Heart right ventricle (tissue), 12 donors: Measurements from ENCODE around the gene CACNB2. TPM values are rescaled to one million over a fixed set of nuclear protein-coding genes. Genes with fewer than 3 reads are reported as not detected.

Source experiments
- polyA plus RNA-seq, 2 donors: library from polyadenylated mRNA; stranded (reverse); fragments of 200-250 nt; gene quantifications; one replicate each; pipeline ENCODE4 v1.2.3, GENCODE V29; 2013
- total RNA-seq, 10 donors: library from RNA; stranded (reverse); fragmentation: NEBNext Ultra II Directional in 3 of 10; extraction: Animal tissue kit (Norgen Biotek cat#: 25700) in 3 of 10; gene quantifications; one replicate each; pipeline versions ENCODE4 v1.2.1 to v1.2.4, GENCODE V29; 2021 to 2023
- donor health status: ischemic (EF 13 %, LVEDD 7.1; RV severe dilation, severe dysfunction).
- donor health status: healthy with polysubstance abuse.
- donor health status: DM: no; HTN: yes; CAD: no.
- donor health status: DM: no; HTN: no; CAD: no.
- donor health status: ischemic (EF 25% LVEDD 6.9; RV normal size, moderate dysfunction).
- donor health status: ischemic (EF 25% LVEDD 5.7; RV mildly dilated, moderate dysfunction).
- donor health status: healthy.
- donor health status: nonischemic (EF 11% LVEDD 7.7; RV severe dilation, severe dysfunction).
- donor health status: DM: yes; HTN: yes; CAD: no.
- donor health status: PGD.
- donor health status: ischemic (EF 29% LVEDD 5.4; RV normal size, mild dysfunction).
- donor health status: nonischemic (EF 23%, LVEDD 6.1; RV moderate dilation, normal function).

Gene CACNB2
- total and polyA plus RNA-seq, 12 donors, result 8.9 to 71.1 (median 36.7) TPM

Other genes with a start within 250 kb of the CACNB2 start
- gene SLC39A12, start 188.5 kb upstream of the CACNB2 start, total RNA-seq, result under 1 TPM in 1 of 10 donors, not detected in 9; 0.08 TPM
- under 1 TPM in 1 of 2 donors, not detected in 1; 0.01 TPM for gene SLC39A12, start 188.5 kb upstream of the CACNB2 start, polyA plus RNA-seq